Measurements from ENCODE around the gene ABCB10.
"Not testable (repeated sequence)": the region's sequence is repeated elsewhere in the genome, so short reads cannot be mapped to it uniquely, and the experiment has no call there.

ABCB10 gene

GRCh38 chr1:229536982-229537381, 21.5 kb downstream of the ABCB10 start:
- no peak for DNase-seq (ENCODE audit: low spot score)

- no peak for DNase-seq (ENCODE audit: low spot score)
These were observed 23.3 kb downstream of the ABCB10 start for GRCh38 chr1:229535230-229535629.

GRCh38 chr1:229531326-229531725, 27.2 kb downstream of the ABCB10 start:
- no peak for DNase-seq (ENCODE audit: low spot score)

- no peak for DNase-seq (ENCODE audit: low spot score)
These were observed 28.9 kb downstream of the ABCB10 start for GRCh38 chr1:229529639-229530038.

GRCh38 chr1:229526695-229527094, 31.8 kb downstream of the ABCB10 start:
- DNase-seq (ENCODE audit: low spot score) = no peak

- no peak for DNase-seq (ENCODE audit: low spot score)
These were observed 35.5 kb downstream of the ABCB10 start for GRCh38 chr1:229523052-229523451.

GRCh38 chr1:229514578-229515275, 43.8 kb downstream of the ABCB10 start:
- peak; percentile 62 for DNase-seq (ENCODE audit: low spot score)

GRCh38 chr1:229511625-229512024, 46.9 kb downstream of the ABCB10 start:
- not testable (repeated sequence) for DNase-seq (ENCODE audit: low spot score)

- DNase-seq (ENCODE audit: low spot score) = not testable (repeated sequence)
These were observed 47.3 kb downstream of the ABCB10 start for GRCh38 chr1:229511201-229511600.

- no peak for DNase-seq (ENCODE audit: low spot score)
These were observed 48.9 kb downstream of the ABCB10 start for GRCh38 chr1:229509576-229509975.

- DNase-seq (ENCODE audit: low spot score) = peak; percentile 6
These were observed 49.6 kb downstream of the ABCB10 start for GRCh38 chr1:229508823-229509337.

GRCh38 chr1:229507951-229508822, 50.3 kb downstream of the ABCB10 start, which contains the start of gene NUP133:
Gene NUP133, minus strand, starts transcription at chr1:229508341. Its CDS starts 92 bp downstream, at chr1:229508249.
- DNase-seq (ENCODE audit: low spot score) = peak; percentile 94

- no peak for DNase-seq (ENCODE audit: low spot score)
These were observed 51.0 kb downstream of the ABCB10 start for GRCh38 chr1:229507502-229507901.

GRCh38 chr1:229506633-229507032, 51.9 kb downstream of the ABCB10 start:
- DNase-seq (ENCODE audit: low spot score) = no peak

- no peak for DNase-seq (ENCODE audit: low spot score)
These were observed 62.7 kb downstream of the ABCB10 start for GRCh38 chr1:229495782-229496181.

GRCh38 chr1:229487181-229487580, 71.3 kb downstream of the ABCB10 start:
- no peak for DNase-seq (ENCODE audit: low spot score)

- no peak for DNase-seq (ENCODE audit: low spot score)
These were observed 73.2 kb downstream of the ABCB10 start for GRCh38 chr1:229485318-229485717.

GRCh38 chr1:229482511-229482910, 76.0 kb downstream of the ABCB10 start:
- DNase-seq (ENCODE audit: low spot score) = no peak

- no peak for DNase-seq (ENCODE audit: low spot score)
These were observed 78.0 kb downstream of the ABCB10 start for GRCh38 chr1:229480495-229480894.

- peak; percentile 70 for DNase-seq (ENCODE audit: low spot score)
These were observed 78.7 kb downstream of the ABCB10 start for GRCh38 chr1:229479660-229480399.

GRCh38 chr1:229478852-229479251, 79.7 kb downstream of the ABCB10 start:
- peak; percentile 20 for DNase-seq (ENCODE audit: low spot score)

- DNase-seq (ENCODE audit: low spot score) = not testable (repeated sequence)
These were observed 82.6 kb downstream of the ABCB10 start for GRCh38 chr1:229475859-229476258.
